Astrocyte (in vitro differentiated cells and primary cell): ENCODE results near the gene HOMEZ.

Experiments
- EZH2 ChIP-seq: IDR thresholded peaks from 2 replicates; pipeline ENCODE4 v1.6.1; 2012; ENCODE audit warnings: mild to moderate bottlenecking, low read length, inconsistent platforms; ENCODE audit not compliant: insufficient read depth
- TF ChIP-seq, protein P1 (sequence below): IDR thresholded peaks from 2 replicates; pipeline ENCODE4 v1.5.1; 2011; ENCODE audit warnings: low read depth, mild to moderate bottlenecking, inconsistent platforms, low read length, moderate library complexity; ENCODE audit not compliant: insufficient read depth

GRCh38 chr14:23286020-23286901, at the start of gene HOMEZ:
- TF ChIP-seq, protein P1, sequence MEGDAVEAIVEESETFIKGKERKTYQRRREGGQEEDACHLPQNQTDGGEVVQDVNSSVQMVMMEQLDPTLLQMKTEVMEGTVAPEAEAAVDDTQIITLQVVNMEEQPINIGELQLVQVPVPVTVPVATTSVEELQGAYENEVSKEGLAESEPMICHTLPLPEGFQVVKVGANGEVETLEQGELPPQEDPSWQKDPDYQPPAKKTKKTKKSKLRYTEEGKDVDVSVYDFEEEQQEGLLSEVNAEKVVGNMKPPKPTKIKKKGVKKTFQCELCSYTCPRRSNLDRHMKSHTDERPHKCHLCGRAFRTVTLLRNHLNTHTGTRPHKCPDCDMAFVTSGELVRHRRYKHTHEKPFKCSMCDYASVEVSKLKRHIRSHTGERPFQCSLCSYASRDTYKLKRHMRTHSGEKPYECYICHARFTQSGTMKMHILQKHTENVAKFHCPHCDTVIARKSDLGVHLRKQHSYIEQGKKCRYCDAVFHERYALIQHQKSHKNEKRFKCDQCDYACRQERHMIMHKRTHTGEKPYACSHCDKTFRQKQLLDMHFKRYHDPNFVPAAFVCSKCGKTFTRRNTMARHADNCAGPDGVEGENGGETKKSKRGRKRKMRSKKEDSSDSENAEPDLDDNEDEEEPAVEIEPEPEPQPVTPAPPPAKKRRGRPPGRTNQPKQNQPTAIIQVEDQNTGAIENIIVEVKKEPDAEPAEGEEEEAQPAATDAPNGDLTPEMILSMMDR, result no peak
- peak; percentile 65 for TF ChIP-seq EZH2
